GM12801 (cell line): Measurements from ENCODE around the gene PRR18.

Source experiments
- CTCF ChIP-seq: IDR thresholded peaks from one replicate; pipeline ENCODE4 v1.5.1; 2011; ENCODE audit warnings: control low read depth; ENCODE audit not compliant: insufficient read length; ENCODE audit errors: extremely low read depth

The PRR18 gene

GRCh38 chr6:166275714-166276166 lies 32.5 kb downstream of the PRR18 start:
- no peak for TF ChIP-seq CTCF

- TF ChIP-seq CTCF, result no peak
Measured at GRCh38 chr6:166274739-166275370, 33.3 kb downstream of the PRR18 start.

GRCh38 chr6:166274163-166274562 lies 34.0 kb downstream of the PRR18 start:
- TF ChIP-seq CTCF, result no peak

GRCh38 chr6:166271376-166271765 lies 36.8 kb downstream of the PRR18 start:
- TF ChIP-seq CTCF, result no peak

GRCh38 chr6:166270706-166271375 lies 37.4 kb downstream of the PRR18 start:
- no peak for TF ChIP-seq CTCF

GRCh38 chr6:166269301-166270039 lies 38.7 kb downstream of the PRR18 start:
- no peak for TF ChIP-seq CTCF

- no peak for TF ChIP-seq CTCF
Measured at GRCh38 chr6:166268431-166268830, 39.8 kb downstream of the PRR18 start.
